ENCODE measurements around the gene GPC3.

GPC3 gene

DNA sequence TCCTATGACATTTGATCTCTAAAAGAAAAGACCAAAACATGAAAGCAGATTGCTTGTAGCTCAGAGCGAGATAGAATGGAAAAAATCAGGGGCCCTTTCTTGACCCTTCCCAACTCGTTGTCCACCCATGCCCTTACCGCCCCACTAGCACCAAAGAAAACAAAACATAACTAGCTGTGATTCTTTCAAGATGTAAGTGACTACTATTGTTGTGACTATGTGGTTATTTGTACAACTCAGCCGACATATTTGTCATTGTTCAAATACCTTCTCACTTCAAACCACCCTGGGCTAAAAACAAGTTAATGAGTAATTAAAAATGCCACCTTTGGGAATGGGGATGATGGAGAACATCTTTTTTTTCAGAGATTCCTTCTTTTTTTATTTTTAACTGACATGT is 399.0 kb downstream of the GPC3 start:
- DNase-seq (ENCODE audit: low read depth, low spot score): no peak
- no peak for TF ChIP-seq CTCF (IDR thresholded peaks at IDR 0.05; ENCODE audit: low read depth, low read length)
- no peak overlapping the region for H3K4me3 ChIP-seq (ENCODE audit: low read depth, low read length)
- in situ Hi-C loops (cut with HindIII; ENCODE audit: low sequenced_read_pairs): no loop called here

GRCh38 chrX:133583825-133584224 is 401.6 kb downstream of the GPC3 start:
- no peak overlapping the region for H3K4me3 ChIP-seq (ENCODE audit: low read depth, low read length)
- no peak for TF ChIP-seq CTCF (IDR thresholded peaks at IDR 0.05; ENCODE audit: low read depth, low read length)
- in situ Hi-C loops (cut with HindIII; ENCODE audit: low sequenced_read_pairs): no loop called here
- no peak for DNase-seq (ENCODE audit: low read depth, low spot score)

DNA sequence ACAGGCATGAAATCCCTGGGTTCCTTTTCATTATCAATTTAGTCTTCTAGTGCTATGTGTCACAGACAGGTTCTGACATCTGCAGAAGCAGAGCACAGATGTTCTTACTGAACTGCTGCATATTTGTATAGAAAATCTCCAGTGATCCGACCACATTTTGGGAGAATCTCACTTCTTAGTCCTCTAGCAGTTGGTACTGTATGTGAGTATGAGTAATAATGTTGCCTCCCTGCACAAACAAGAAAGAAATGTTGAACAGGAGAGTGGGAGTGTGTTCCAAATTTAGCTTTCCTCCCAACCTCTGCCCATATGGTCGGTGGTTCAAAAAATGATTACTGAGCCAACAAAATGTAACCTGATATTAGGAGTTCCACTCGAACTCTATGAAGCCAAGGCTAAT is 404.8 kb downstream of the GPC3 start:
- H3K4me3 ChIP-seq (ENCODE audit: low read depth, low read length): no peak overlapping the region
- TF ChIP-seq CTCF (IDR thresholded peaks at IDR 0.05; ENCODE audit: low read depth, low read length): no peak
- DNase-seq (ENCODE audit: low read depth, low spot score): peak; percentile 27
- in situ Hi-C loops (cut with HindIII; ENCODE audit: low sequenced_read_pairs): no loop called here

GRCh38 chrX:133579631-133580030 is 405.8 kb downstream of the GPC3 start:
- in situ Hi-C loops (cut with HindIII; ENCODE audit: low sequenced_read_pairs): no loop called here
- TF ChIP-seq CTCF (IDR thresholded peaks at IDR 0.05; ENCODE audit: low read depth, low read length): no peak
- DNase-seq (ENCODE audit: low read depth, low spot score): no peak
- no peak overlapping the region for H3K4me3 ChIP-seq (ENCODE audit: low read depth, low read length)

GRCh38 chrX:133576876-133577275 is 408.5 kb downstream of the GPC3 start:
- no peak for DNase-seq (ENCODE audit: low read depth, low spot score)
- in situ Hi-C loops (cut with HindIII; ENCODE audit: low sequenced_read_pairs): no loop called here
- no peak overlapping the region for H3K4me3 ChIP-seq (ENCODE audit: low read depth, low read length)
- TF ChIP-seq CTCF (IDR thresholded peaks at IDR 0.05; ENCODE audit: low read depth, low read length): no peak

DNA sequence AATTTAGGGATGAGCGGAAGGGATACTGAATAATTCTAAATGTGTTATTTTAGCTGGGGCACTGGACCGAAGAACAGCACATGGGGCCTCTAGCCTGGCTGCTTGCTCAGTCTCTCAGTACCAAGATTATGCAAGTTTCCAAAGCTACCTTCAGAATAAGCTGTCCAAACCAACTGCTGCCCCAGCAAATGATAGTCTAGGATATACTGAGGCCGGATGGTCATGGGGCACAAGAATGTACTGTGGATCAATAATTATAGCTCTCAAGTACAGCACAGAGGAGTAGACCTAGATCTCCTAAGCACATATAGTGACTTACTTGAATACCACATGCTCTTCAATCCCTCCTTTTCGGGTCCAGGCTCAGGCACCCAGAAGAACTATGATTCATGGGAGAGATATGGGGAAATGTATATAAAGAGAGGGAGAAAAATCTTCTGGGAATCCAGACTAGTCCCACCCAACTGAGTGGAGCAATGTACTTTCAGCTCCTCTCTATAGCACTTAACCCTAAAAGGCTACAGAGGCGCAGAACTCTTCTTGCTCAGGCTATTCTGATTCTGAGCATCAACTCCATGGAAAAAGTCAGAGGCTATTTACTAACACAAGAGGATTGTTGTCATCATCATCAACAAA is 409.8 kb downstream of the GPC3 start:
- no peak for TF ChIP-seq CTCF (IDR thresholded peaks at IDR 0.05; ENCODE audit: low read depth, low read length)

DNA sequence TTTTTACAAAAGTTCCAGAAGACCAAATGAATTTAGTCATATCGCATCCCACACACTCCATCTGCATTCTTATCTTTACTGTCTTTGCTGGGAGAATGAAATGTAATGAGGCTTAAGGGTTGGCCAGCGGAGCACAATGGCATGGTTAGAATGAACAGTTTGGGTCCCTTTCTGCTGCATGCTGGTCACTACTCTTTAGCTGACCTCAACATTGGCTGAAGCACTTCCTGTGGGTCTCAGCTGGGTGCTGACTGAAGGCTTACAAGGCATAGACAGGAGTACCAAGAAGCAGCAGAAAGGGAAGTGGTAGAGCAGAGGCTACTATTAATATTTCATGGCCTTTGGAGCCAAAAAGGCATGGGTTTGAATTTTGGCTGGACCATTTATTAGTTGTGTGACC is 410.7 kb downstream of the GPC3 start:
- no peak overlapping the region for H3K4me3 ChIP-seq (ENCODE audit: low read depth, low read length)
- in situ Hi-C loops (cut with HindIII; ENCODE audit: low sequenced_read_pairs): no loop called here
- no peak for DNase-seq (ENCODE audit: low read depth, low spot score)
- TF ChIP-seq CTCF (IDR thresholded peaks at IDR 0.05; ENCODE audit: low read depth, low read length): no peak

More for the DNA sequence above, 409.8 kb downstream of the GPC3 start:
- in situ Hi-C loops (cut with HindIII; ENCODE audit: low sequenced_read_pairs): no loop called here
- DNase-seq (ENCODE audit: low read depth, low spot score): no peak
- no peak overlapping the region for H3K4me3 ChIP-seq (ENCODE audit: low read depth, low read length)

All from astrocyte of the spinal cord (primary cell).